HS-5 (cell line): ENCODE results near the gene CHRNB4.

Source experiments
- DNase-seq: peaks from one replicate; pipeline ENCODE4 v3.0.0-alpha.2; 2012; ENCODE audit warnings: low read depth

The CHRNB4 gene

DNA sequence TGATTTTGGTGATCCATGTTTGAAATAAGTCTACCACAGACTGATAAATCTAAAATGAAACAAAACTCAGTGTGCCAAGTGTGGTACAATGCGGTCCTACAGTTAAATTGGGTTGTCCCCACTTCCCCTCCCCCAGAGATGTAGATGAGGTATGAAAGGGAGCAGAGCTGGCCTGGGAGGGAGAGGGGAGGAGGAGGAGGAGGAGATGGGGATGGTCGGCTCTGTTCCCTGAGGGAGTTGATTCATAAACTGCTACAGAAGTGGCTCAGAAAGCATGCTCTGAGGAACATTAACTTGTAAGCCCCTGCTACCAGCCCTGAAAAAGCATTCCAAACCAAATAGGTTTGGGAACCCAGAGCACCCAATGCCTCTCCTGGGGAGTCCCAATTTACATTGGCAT, 28.0 kb upstream of the CHRNB4 start:
- no peak for DNase-seq

DNA sequence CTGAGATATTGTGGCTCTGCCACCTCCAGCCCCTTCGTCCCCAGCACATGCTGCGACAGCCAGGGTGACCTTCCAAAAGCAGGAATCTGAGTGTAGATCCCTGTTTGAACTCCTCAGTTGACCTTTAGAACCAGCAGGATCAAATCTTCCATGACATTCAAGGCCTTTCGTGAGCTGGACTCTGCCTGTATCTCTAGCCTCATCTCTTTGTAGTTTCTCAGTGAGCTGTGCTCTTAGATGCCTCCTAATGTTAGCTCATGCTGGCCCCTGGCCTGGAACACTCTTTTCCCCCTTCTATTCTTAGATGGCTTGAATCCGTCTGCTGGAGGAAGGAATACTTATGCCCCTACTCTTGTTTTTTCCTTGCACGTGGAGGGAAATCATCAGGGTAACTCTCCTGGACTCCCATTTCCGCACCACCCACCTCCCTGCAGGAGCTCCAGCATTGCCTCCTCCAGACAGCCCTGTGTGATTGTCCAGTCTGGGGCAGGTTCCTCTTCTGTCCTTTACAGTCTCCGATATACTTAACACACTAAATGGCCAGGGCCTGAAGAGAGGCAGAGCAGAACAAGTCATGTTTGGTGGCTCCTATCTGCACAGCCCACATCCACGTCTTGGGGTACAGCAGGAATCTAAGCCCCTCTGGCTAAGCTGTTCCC, 26.7 kb upstream of the CHRNB4 start:
- DNase-seq, result no peak

DNA sequence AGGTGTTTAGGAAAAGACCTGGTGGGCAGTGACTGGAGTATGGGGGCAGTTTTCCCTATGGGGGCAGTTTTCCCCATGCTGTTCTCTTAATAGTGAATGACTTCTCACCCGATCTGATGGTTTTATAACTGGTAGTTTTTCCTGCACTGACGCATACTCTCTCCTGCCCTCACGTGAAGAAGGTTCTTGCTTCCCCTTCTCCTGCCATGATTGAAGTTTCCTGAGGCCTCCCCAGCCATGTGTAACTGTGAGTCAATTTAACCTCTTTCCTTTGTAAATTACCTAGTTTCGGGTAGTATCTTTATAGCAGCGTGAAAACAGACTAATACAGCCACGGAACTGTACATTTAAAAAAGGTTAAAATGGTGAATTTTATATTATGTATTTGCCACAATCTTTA, 25.0 kb upstream of the CHRNB4 start:
- DNase-seq, result no peak

DNA sequence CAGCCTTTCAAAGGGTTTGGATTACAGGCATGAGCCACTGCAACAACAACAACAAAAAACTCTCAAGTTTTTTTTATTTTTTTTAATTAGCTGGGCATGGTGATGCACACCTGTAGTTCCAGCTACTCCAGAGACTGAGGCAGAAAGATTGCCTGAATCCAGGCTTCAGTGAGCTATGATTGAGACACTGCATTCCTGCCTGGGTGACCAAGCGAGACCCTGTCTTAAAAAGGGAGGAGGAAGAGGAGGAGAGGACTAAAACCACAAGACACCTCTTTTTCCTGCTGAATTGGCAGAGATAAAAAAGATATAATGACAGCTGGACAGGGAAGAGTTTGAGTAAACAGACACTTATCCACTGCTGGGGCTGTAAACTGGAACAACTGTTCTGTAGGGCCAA, 22.7 kb upstream of the CHRNB4 start:
- DNase-seq, result no peak

DNA sequence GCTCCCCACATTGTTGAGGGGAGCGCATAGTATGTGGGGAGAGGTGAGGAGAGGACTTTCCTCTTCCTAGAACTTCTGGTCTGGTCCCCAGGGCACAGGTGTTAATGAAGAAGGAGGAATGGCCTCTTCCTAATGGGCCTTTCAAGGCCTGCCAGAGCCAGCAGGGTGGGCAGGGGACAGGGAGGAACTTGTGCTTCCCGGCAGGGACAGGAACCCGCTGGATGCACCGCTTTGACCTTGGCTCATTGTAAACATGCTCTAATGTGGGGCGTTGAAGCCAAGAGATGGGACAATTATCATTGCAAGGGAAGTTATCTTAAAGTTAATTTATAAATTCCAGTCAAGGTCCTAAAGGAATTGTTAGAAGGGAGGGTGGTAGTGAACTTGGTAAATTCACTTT, 21.0 kb upstream of the CHRNB4 start:
- DNase-seq, result no peak

DNA sequence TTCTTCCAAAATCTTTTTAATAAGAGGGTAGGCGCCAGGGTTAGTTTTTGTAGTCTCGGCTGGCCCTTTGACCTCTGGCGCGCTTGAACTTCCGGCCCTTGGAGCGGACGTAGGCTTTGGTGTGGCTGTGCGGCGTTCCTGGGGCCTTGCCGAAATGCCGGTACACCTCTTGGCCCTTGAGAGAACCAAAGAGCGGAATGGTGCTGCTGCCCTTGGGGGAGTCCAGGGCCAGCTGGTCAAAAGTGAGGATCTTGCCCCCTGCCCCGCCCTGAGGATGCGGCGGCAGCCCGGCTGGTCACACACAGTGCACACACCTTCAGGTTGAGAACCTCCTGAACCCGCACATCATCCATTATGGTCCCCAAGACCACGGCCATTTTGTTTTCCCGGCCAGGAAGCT, 20.0 kb upstream of the CHRNB4 start:
- no peak for DNase-seq

DNA sequence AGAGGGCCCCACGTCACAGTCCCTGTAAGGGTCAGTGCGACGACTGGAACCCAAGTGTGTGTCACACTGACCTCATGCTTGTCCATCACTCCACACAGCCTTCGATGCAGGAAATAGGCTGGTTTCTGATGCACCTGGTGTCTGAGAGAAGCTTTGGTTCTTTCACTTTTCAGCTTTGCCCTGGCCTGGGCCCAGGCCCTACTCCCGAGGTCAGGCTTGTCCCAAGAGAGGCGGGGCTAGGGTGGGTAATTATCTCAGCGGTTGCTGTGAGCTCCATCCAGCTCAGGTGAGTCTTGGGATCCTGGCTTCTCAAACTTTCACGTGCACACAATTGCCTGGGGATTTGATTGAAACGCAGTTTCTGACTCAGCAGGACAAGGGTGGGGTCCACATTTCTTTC, 19.6 kb upstream of the CHRNB4 start:
- no peak for DNase-seq

DNA sequence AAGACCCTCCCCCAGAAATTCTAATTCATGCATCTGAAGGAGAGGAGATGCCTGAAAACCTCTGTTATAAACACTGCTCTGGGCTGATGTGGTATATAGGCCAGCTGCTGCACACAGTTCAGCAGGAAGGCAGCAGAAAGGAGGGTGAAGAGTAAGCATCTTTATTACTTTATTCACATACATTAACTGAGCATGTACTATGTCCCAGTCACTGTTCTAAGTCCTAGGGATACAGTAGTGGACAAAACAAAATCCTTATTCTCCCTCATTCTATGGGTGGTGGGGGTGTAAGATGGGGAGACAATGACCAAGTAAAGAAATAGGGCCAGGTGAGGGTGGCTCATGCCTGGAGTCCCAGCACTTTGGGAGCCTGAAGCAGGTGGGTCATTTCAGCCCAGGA, 17.8 kb upstream of the CHRNB4 start:
- DNase-seq, result no peak

DNA sequence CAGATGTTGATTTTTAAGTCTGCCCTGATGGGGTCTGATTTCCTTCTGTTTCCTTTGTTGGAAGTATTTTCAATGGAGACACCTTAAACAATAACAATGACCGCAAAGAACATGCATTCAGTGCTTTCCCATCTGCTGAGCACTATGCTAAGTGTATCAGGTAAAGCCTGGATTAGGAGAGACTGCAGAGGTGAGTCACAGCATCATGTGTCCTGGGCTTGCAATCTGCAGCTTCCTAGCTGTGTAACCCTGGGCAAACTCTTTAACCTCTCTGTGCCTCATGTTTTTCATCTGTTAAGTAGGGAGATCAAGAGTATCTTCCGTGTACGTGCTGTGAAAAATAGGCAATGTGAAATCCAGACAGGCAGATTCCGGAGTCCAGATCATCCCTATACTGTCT, 13.3 kb upstream of the CHRNB4 start:
- DNase-seq, result no peak

DNA sequence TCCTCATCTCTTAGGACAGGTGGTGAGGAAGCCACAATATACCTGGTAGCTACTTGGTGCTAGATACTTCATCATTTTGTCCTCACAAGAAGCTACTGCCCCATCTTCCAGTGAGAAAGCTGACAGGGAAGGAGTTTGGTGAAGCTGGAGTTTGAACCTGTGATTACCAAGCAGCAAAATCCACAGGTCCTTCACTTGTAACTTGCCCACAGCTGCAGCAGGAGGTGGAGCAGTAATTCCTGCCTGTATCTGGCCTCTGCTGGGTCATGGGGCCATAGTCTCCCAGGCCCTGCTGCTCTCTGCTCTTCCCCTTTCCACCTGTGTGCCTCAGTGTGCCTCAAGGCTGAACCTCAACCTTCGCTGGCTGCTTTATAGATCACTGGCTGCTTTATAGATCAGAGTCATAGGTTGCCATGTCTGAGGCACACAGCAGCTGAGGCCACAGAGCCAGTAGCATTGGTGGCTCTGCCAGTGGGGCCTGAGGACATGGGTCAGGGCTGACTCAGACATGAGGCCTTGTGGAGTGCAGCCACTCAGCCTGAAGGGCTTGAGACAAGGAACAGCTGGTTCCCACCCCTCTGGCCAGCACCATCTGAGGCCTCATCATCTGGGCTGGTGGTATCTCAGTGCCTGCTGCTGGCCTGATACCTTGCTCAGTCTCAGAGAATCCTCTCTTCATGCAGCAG, 11.1 kb upstream of the CHRNB4 start:
- DNase-seq, result no peak

DNA sequence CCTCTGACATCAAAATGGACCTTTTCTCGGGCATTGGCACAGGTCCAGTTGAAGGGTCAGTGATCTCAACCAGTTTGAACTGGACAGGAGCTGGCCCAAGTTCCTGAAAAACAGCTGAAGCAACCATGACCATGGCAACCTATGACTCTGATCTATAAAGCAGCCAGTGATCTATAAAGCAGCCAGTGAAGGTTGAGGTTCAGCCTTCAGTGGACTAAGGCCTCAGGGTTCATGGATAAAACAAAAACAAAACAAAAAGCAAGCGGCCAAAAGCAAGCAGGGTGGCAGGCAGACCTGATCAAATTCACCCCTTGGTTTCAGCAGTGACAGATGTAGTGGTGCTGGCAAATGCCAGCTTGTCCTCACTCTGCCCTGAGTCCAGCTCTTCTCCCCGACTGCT, 10.0 kb upstream of the CHRNB4 start:
- DNase-seq, result no peak

DNA sequence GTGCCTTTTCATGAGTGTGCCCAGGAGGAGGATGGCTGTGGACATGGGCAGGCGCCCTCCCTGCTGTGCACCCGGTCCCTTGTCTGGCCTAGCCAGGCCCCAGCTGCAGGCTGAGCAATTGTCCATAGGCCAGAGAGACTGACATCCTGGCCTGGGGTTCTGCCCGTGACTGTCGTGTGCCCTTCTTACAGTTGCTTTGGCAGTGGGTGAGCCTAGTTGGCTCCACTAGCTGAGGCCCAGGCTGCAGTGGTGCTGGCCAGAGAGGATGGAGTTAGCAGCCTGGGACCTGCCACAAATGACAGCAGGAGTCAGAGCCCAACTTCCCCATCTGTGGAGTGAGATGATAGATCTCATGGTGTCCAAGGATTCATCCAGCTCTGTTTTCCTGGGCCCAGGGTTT, 9.0 kb upstream of the CHRNB4 start:
- DNase-seq, result no peak

DNA sequence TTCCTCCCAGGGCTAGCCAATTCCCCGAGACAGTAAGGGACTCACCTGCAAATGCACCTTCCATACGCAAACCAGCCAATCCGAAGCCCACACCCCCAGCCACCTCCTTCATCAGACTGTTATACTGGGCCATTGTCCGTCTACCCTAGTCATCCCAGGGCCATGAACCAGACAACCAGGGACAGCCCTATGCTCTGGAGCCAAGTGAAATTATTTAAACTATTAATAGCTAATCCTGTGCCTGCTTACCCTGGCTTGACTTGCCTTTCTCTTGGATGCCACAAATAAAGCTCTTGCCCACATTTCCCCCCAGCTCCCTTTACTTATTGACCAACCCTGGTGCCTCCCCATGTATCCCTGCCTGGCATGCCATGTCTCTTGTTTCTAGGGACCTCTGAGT, 4.0 kb upstream of the CHRNB4 start:
- no peak for DNase-seq

DNA sequence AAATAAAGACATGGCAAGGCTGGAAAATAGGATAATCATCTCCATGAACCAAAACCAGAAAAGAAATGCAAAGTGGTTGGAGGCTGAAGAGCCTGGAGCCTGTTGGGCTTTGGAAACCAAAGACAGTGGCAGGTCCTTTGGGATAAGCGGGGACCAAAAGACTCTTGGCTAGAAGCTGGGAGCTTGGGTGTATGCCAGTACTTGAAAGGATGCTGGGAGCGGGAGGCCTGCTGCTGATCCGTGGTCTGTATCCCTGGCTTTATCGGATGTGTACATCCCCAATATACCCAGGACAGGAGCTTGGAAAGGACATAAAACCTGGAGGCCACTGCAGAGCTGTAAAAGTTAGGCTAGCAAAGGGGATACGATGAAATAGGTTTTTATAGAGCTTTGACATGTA, 1.3 kb upstream of the CHRNB4 start:
- no peak for DNase-seq

DNA sequence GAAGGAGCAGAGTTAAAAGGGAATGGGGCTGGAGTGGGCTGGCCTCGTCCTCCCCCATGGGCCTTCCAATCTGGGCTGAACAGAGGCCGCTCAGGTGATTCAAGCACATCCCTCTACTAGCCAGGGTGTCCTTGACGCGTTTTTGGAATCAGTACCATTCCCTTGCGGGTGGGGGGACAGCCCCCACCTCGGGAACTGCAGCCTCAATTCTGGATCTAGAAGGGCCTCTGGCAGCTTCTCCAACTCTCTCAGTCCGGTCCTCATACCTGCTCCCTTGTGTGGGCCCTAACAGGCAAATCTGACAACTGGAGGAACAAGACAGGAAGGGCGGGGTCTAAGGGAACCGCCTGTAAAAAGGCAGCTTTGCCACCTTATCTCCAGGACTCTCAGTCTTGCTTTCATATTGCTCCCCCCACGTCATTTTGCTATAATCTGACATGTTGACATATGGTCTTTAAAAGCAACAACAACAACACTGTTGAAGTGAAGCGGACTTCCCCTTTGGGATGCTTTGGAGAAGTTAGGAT, 802 bp upstream of the CHRNB4 start:
- DNase-seq, result no peak

DNA sequence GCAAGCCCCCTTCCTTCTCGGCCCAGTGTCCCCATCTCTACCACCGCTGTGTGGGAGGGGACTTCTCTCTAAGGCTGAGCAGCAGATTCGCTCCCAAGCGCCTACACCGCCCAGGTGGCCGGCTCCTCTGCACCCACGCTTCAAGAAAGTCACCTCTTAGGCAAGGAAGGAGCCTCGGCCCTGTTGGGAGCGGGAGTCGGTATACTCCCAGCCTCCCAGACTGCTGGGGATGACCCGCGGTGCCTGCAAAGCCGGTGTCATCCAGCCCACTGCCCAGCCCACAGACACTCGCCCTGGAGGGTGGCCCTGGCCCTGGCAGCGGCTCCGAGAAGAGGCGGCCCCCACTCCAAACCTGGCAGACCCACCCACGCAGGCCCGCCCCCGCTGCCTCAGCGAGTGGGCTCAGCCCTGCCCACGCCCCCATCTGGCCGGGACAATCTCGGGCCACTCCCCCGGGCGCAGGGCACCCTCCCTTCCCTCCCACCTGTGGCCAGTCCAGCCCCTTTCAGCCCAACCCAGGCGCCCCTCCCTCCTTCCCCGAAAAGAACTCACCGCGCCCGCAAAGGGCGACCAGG, 396 bp downstream of the CHRNB4 start:
- DNase-seq, result no peak

DNA sequence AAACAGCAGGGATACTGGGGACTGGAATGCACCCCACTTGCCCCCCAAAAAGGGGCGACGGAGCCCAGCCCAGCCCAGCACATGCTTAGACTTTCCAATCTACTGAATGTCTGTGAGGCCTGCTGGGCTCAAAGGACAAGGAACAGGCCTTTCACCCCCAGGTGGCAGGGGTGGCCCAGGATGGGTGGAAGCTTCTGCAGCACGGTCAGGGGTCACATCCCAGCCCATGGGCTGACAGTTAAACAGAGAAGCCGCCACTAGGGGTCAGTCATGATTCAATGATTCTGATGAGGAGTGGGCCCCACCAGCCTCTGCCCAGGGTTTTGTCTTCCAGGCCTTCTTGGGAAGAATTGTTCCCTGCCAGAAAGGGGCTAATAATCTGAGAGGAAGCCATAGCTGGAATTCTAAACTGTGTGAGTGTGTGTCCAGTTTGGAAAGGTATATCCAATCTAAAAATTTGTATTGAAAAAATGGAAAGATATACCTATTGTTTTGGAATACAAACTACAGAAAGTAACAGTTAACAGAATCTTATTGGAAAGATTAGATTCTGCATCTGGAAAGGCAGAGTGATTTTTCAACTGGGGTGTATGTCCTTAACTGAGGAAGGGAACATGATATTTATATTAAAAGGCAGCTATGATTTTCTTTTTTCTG, 2.2 kb downstream of the CHRNB4 start:
- DNase-seq, result no peak

DNA sequence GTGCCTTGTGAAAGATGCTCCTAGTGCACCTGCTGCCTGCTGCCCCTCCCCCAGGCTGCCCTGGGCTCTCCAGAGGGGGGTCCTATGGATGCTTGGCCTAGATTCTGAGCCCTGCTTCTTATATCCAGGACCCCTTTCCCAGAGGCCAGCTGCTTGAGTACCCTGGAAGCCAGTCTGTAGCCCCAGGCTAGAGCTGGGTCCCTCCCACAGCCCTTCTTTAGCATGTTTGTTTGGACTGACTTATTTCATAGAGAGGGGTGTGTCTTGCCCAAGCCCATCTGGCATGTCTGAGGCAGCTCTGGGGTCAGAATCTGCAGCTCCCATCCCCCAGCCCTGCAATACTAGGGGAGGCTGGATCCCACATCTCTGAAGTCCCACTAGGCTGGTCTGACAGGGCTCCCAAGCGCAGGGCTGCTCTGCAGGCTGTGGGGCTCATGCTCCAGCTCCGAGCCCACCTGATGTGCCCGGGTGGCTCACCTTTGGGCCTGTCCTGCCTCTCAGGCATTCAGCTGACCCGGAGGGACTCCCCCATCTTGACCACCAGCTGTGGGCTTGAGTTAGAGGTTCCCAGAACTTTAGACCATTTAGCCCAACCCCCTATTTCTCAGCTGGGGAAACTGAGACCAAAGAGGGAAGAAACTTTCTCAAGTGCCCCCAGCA, 3.1 kb downstream of the CHRNB4 start:
- no peak for DNase-seq

DNA sequence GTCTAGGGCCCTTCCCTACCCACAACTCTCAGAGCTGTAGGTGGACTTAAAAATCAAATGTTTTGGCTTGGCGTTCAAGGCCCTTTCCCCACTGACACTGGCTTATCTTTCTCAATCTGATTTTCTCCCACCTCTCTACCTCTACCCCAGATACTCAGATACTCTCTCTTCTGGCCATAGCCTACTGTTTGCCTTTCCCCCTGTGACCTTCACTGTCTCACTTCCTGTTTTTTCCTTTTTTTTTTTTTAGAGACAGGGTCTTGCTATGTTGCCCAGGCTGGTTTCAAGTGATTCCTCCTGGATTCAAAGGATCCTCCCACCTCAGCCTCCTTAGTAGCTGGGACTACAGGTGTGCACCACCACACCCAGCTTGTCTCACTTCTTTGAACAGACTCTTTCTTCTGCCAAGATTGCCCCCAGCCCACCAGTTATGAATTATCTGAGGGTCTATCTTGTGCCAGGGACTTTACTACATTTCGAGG, 4.6 kb downstream of the CHRNB4 start:
- no peak for DNase-seq

DNA sequence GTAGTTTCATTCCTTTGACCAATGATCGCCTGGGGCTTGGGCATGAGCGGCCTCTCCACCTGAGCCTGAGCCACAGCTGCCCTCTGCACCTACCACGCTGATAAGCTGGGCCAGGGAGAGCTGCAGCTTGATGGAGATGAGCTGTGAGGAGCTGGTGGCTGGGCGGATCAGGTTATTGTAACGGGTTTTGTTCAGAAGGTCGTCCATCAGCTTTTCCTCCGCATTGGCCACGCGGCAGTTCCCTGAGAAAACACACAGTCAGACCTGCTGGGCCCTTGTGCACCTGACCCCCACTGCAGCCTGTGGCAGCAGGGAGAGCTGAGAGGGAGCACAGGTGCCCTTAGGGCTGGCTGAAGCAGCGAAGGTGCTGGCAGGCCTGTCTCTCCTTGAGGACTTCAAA, 5.7 kb downstream of the CHRNB4 start:
- no peak for DNase-seq

DNA sequence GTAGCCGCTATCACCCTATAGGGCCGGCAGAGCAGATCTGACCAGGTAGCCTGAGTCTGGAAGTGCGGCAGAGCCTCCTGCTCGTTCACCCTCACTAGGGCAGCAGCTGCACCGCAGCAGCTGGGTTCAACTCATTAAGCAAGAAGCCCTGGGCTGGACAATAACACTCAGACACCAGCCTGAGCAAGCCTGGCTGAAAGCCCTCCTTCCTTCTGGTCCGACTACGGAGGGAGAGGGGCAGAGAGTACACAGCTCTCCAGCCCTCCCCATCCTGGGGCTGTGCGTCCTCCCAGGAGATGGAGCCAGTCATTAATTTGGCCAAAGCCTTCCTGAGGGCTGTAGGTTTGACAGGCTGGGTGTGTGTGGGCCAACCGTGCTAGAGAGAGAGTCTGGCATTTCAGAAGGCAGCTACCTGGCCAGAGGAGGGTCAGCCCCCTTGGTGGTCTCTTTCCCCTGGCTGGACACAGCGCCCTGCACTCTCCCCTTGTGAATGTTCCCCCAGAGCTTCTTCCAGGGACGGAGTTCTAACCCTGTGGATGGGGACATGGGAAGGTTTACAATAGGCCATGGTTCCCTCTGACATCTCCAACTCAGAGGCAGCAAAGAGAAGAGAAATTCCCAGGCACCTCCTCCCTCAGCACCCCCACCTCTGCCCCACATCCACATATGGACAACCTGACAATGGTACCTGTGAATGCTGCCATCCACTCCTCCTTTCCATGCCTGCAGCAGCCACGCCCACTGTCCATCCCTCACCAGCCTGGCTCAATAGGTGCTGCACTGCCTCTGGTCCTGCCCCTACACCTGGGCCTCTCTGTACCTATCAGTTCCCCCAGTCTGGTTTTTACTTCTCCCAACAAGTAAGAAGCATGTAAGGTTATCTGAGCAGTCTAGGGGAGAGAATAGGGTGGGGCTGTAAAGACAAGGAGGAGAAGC, 6.5 kb downstream of the CHRNB4 start:
- no peak for DNase-seq
